ENCODE measurements around the gene FOXS1.
A peak's percentile ranks its signal among the peaks of the same experiment; 100 is the strongest.
"Not testable (repeated sequence)": the region's sequence is repeated elsewhere in the genome, so short reads cannot be mapped to it uniquely, and the experiment has no call there.

Gene FOXS1

GRCh38 chr20:31838646-31839292, 6.6 kb downstream of the FOXS1 start:
- DNase-seq = peak; percentile 38

- no peak for DNase-seq
Measured at GRCh38 chr20:31837896-31838397, 7.5 kb downstream of the FOXS1 start.

- no peak for DNase-seq
Measured at GRCh38 chr20:31836853-31837608, 8.4 kb downstream of the FOXS1 start.

GRCh38 chr20:31835977-31836852, 9.2 kb downstream of the FOXS1 start:
- peak; percentile 89 for DNase-seq

- DNase-seq = no peak
Measured at GRCh38 chr20:31835554-31835953, 9.8 kb downstream of the FOXS1 start.

GRCh38 chr20:31833931-31834521, 11.4 kb downstream of the FOXS1 start:
- no peak for DNase-seq

GRCh38 chr20:31833130-31833930, 12.1 kb downstream of the FOXS1 start:
- peak; percentile 76 for DNase-seq

- DNase-seq = no peak
Measured at GRCh38 chr20:31831771-31832306, 13.6 kb downstream of the FOXS1 start.

- DNase-seq = no peak
Measured at GRCh38 chr20:31831211-31831610, 14.2 kb downstream of the FOXS1 start.

- DNase-seq = no peak
Measured at GRCh38 chr20:31830406-31830981, 14.9 kb downstream of the FOXS1 start.

- DNase-seq = no peak
Measured at GRCh38 chr20:31829731-31830130, 15.7 kb downstream of the FOXS1 start.

- DNase-seq = not testable (repeated sequence)
Measured at GRCh38 chr20:31828016-31828415, 17.4 kb downstream of the FOXS1 start.

- DNase-seq = no peak
Measured at GRCh38 chr20:31827059-31827458, 18.3 kb downstream of the FOXS1 start.

- no peak for DNase-seq
Measured at GRCh38 chr20:31826074-31826473, 19.3 kb downstream of the FOXS1 start.

- DNase-seq = no peak
Measured at GRCh38 chr20:31824554-31825313, 20.7 kb downstream of the FOXS1 start.

GRCh38 chr20:31824125-31824485, 21.3 kb downstream of the FOXS1 start:
- no peak for DNase-seq

- no peak for DNase-seq
Measured at GRCh38 chr20:31823360-31824124, 21.9 kb downstream of the FOXS1 start.

GRCh38 chr20:31822421-31823330, 22.7 kb downstream of the FOXS1 start:
- peak; percentile 78 for DNase-seq

- no peak for DNase-seq
Measured at GRCh38 chr20:31821427-31821826, 24.0 kb downstream of the FOXS1 start.

Data from hematopoietic multipotent progenitor cell treated with erythropoietin and hydrocortisone succinate and interleukin-3 and kit ligand, for 6 days (in vitro differentiated cells).